Iris pigment epithelial cell (primary cell): ENCODE data around the gene TBXA2R.
"Not testable (repeated sequence)": the region's sequence is repeated elsewhere in the genome, so short reads cannot be mapped to it uniquely, and the experiment has no call there.

Experiments
- DNase-seq: peaks from one replicate; pipeline ENCODE4 v3.0.0-alpha.2; 2011; ENCODE audit warnings: low read depth

TBXA2R gene

GRCh38 chr19:3606690-3607289, at the start of gene TBXA2R:
TBXA2R (minus strand) TSS chr19:3606875; CDS start chr19:3600634, 6,241 bp downstream.
- peak; percentile 59 for DNase-seq

GRCh38 chr19:3656073-3656746, 49.5 kb upstream of the TBXA2R start:
- DNase-seq = no peak

- peak; percentile 91 for DNase-seq
Measured at GRCh38 chr19:3655402-3656072, 48.9 kb upstream of the TBXA2R start.

GRCh38 chr19:3653865-3654513, 47.3 kb upstream of the TBXA2R start:
- no peak for DNase-seq

DNA sequence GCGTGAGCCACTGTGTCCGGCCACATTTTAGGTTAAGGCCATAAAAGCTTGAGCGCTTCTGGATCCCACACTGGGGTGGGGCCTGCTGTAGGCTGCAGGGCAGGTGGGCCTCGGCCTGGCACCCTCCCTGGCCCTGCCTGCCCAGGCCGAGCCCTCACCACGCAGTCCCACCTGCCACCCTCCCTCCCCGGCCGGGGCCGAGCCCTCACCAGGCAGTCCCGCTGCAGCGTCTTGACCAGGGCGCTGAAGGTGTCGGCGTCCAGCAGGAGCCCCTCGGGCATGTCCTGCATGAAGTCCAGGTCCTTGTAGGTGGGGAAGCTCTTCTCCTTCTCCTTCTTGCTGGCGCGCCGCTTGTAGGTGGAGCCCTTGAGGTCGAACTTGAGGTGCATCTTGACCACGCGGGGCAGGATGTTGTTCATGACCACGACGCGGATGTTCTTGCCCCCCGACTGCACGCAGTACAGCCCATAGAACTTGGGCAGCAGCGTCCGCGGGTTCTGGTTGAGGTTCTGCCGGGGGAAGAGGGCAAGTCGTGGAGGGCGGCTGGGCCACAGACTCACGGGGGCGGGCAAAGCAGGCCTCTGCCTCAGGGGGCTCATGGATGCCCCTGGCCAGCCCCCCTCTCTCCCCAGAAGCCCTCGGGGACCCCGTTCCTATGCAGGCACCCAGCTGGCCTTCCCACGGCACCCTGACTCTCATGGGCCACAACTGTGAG, 46.6 kb upstream of the TBXA2R start:
- no peak for DNase-seq

DNA sequence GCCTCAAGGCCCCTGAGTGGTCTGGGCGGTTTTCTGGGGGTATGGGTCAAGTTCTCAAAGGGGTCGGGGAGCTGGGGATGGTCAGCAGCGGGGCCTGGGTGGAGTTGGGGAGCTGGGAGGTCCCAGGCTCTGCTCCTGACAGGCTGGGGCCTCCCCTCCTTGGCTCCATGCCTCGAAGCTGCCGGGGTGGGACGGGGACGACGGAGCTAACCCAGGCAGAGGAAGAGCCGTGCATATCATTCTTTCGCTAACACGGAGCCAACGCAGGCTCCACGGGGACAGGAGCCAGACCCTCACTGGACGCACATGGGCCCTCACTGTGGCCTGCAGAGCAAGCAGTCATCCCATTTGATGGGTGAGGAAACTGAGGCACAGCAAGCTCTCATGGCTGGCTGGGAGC, 45.7 kb upstream of the TBXA2R start:
- no peak for DNase-seq

DNA sequence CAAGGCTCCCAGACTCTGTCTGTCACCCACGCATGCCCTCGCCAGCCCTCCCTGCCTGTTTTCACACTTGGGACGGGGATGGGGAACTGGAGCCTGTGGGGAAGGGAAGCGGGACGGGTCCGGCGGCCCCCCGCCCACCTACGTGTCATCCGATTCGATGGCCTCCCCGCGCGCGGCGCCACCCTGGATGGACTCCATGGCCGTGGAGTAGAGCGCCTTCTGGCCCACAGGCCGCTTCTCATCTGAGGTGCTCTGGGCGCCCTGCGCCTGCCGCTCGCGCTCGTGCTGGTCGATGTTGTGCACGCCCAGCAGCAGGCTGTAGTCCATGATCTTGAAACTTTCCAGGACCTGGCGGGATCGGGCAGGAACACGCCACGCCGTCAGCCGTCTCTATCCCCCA, 45.0 kb upstream of the TBXA2R start:
- no peak for DNase-seq

DNA sequence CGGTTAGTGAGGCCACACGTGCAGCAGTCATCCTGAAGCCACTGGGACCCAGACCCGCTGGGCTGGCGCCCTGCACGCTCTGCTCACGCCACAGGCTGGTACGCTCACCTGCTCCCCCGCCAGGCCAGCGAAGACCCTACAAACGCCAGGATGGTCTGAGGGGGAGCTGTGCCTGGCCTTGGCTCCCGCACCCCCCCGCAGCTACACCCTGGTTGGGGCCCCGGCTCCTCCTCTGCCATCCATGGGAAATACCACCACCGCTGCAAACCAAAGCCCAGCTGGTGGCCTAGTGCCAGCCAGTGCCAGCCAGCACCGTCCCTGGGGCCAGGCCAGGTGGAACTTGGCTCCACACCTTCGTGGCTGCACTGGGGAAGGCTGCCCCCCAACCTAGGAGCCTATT, 43.2 kb upstream of the TBXA2R start:
- no peak for DNase-seq

GRCh38 chr19:3648037-3648905, 41.6 kb upstream of the TBXA2R start:
- no peak for DNase-seq

GRCh38 chr19:3647102-3647501, 40.4 kb upstream of the TBXA2R start:
- DNase-seq = not testable (repeated sequence)

GRCh38 chr19:3646336-3647092, 39.8 kb upstream of the TBXA2R start:
- no peak for DNase-seq

DNA sequence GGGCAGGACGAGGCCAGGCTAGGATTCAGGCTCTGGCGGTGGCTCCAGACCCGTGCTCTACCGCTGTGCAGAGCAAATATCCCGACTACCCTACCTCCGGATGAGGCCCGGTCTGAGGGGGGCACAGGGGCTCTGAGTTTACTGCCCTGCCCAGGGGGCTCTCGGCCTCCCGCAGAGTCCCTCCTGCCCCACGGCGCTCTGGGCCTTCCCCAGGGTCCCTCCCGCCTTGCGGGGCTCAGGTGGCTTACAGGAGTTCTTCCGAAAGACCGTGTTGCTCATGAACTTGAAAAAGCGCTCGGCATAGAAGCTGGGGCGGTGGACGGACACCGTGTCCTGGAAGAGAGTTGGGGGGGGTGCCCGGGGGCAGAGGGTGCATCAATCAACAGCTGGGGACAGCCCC, 39.1 kb upstream of the TBXA2R start:
- DNase-seq = no peak

DNA sequence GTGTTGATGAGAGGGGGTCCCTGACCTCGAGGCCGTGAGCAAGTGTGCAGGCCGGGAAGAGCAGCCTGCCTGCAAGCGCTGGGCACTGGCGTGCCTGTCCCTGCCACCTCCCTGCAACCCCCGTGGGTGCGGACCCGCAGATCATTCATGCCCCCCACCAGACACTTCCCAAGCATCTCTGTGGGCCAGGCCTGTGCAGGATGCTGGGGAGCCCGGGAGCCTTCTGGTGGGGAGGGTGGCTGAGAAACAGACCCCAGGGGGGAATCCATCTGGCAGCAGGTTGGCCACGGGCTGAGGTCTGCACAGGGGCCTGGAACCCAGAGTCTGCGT, 38.4 kb upstream of the TBXA2R start:
- DNase-seq = no peak

DNA sequence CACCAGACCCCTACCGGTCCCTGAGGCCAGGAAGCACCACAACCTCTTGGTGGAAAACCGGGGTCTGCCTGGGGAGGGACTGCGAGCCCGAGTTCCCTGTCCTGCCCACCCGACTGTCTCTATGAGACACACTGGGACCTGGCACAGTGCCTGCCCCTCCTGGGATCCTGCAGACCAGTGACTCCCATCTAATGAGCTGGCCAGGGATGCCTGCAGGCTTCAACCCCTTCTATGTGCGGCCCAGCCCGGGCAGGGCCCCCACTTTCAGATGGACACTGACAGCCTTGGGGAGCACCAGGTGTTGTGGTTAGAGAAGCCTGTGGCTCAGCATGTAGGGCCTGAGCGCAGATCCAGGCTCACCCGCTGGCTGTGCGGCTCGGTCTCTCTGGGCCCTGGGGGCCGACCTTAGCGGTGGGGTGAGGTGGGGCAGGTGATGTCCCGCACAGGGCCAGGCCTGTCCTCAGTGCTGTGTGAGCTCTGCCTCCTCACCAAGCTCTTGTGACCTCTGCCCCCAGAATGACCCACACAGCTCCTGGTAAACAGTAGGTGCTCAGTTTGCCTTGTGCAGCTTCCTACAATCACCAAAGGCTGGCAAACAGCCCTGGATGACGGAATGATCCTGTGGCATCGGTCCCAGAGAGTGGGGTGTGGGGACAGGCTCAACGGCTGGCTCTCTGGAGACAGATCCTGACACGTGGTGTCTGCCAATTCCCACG, 37.8 kb upstream of the TBXA2R start:
- no peak for DNase-seq

DNA sequence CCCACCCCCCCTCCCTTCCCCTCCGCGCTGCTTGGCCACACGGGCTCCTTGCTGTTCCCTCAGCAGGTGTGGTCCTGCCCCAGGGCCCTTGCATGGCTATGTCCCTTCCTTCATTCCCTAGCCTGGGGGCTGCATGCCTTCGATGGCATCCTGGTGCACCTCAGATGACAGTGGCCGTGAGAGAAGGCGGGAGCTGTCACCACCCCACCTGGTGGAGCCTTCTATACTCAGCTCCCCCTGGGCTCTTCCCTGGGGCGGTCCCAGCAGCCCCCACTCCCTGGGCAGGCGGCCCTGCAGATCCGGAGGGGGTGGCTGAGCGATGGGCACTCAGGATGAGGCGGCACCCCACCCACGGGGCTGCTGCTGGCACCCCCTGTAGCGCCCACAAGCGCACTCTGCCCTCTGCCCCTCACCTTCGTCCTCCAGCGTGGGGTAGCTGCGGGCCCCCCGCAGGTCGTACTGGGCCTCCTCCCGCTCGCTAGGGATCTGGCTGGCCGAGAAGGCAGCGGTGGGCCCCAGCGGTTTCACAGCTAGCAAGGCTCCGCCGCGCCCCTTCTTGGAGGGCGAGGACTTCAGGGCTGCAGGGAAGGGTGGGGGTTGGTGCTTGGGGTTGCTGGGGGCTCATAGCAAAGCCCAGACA, 37.1 kb upstream of the TBXA2R start:
- DNase-seq = no peak

GRCh38 chr19:3642987-3643673, 36.5 kb upstream of the TBXA2R start:
- DNase-seq = no peak

- no peak for DNase-seq
Measured at GRCh38 chr19:3642296-3642695, 35.6 kb upstream of the TBXA2R start.

DNA sequence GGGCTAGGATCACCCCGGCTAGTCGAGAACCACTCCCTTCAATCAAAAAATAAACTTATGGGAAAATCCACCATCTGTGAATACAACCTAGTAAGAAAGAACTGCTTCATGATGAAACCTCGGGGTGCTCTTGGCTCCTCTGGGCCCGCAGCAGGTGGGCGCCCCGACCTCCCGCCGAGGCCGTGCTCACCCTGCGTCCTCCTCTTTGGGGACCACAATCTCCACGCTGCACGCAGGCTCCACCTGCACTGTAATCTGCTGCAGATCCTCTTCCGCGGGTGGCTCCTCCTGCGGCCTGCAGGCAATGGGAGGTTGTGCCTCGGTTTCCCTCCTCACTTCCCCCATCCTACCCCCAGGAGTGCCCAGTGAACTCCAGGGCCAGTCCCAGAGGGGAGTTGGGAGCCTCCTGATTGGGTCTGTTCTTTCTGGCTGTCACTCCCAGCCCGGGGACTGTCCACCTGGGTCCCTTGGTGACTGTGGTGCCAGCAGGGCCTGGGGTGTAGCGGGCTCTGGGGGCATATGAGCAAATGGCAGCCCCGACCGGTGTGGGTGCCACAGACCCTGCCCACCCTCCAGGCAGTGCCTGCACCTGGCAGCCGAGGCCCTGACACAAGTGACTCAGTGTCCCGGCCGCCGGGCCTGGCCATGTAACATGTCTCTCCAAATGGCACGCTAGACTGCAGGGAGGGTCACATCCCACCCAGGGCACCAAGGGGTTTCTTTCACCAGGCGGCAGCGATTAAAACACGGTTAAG, 35.0 kb upstream of the TBXA2R start:
- no peak for DNase-seq
